Measurements from ENCODE around the gene MACROD2.

GRCh38 chr20:15482525-15482924 lies 1487.2 kb downstream of the MACROD2 start:
- TF ChIP-seq, protein P1, sequence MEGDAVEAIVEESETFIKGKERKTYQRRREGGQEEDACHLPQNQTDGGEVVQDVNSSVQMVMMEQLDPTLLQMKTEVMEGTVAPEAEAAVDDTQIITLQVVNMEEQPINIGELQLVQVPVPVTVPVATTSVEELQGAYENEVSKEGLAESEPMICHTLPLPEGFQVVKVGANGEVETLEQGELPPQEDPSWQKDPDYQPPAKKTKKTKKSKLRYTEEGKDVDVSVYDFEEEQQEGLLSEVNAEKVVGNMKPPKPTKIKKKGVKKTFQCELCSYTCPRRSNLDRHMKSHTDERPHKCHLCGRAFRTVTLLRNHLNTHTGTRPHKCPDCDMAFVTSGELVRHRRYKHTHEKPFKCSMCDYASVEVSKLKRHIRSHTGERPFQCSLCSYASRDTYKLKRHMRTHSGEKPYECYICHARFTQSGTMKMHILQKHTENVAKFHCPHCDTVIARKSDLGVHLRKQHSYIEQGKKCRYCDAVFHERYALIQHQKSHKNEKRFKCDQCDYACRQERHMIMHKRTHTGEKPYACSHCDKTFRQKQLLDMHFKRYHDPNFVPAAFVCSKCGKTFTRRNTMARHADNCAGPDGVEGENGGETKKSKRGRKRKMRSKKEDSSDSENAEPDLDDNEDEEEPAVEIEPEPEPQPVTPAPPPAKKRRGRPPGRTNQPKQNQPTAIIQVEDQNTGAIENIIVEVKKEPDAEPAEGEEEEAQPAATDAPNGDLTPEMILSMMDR (conservative IDR thresholded peaks at IDR 0.05) = no peak
- TF ChIP-seq ZFX (IDR thresholded peaks at IDR 0.05) = no peak
